ENCODE measurements around the gene CISH. TPM values are rescaled to one million over a fixed set of nuclear protein-coding genes. Genes with fewer than 3 reads are reported as not detected.

The CISH gene
- total and polyA plus RNA-seq, 9 of the 15 experiments (the other 6 are each of a cell fraction or from before 2014, with no cell fraction given), result 1.7 to 47.7 (median 18.3) TPM

DNA sequence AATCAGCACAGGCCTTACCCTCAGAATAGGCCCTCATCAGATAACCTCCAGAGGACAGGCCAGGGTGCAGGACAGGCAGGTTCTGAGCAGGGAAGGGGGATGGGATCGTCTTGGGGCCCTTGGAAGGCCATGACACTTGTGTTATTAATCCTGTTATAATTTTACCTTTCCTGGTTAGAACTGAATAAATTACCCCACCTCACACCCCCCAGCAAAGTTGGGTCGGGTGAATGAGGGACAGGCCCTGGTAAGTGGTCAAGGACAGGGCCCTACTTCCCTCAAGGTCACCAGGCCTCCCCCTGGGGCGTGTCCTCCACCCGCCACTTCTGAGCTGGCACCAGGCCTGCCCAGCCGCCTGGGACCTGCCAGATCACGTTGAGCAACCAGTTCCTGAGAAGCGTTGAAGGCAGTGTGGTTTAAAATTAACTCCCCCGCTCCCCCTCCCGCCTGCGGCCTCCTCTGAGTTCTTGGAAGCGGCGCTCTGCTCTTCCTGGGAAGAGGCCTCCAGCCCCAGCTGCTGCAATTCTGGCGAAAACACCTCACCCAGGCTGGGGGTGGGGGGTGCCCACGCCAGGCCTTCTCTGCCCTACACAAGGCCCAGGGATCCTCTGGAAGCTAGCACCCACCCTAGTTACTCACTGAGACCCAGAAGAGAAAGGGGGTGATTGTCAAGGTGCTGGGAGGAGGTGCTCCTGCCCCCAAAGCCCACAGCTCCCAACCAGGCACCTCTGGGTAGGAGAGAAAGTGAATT lies 10.6 kb downstream of the CISH start (continued):
- peak; percentile 49 for TF ChIP-seq CCNT2 (IDR thresholded peaks at IDR 0.05; ENCODE audit: borderline replicate concordance, extremely low read depth, insufficient read length, low read depth, low read length)
- no peak for TF ChIP-seq RHOXF2B (CRISPR knock-in tag; conservative IDR thresholded peaks at IDR 0.05)
- no peak for TF ChIP-seq XRCC4 (IDR thresholded peaks at IDR 0.05; ENCODE audit: extremely low read depth, insufficient read depth, insufficient read length)
- TF ChIP-seq SRSF9 (IDR thresholded peaks at IDR 0.05; ENCODE audit: borderline replicate concordance, low read depth, low read length), result no peak
- peak; percentile 45; the same call in 1 of the 2 replicates for TF ChIP-seq CREM (IDR thresholded peaks at IDR 0.05; ENCODE audit: low read depth)
- TF ChIP-seq, protein P1, sequence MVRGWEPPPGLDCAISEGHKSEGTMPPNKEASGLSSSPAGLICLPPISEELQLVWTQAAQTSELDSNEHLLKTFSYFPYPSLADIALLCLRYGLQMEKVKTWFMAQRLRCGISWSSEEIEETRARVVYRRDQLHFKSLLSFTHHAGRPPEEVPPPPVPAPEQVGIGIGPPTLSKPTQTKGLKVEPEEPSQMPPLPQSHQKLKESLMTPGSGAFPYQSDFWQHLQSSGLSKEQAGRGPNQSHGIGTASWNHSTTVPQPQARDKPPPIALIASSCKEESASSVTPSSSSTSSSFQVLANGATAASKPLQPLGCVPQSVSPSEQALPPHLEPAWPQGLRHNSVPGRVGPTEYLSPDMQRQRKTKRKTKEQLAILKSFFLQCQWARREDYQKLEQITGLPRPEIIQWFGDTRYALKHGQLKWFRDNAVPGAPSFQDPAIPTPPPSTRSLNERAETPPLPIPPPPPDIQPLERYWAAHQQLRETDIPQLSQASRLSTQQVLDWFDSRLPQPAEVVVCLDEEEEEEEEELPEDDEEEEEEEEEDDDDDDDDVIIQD (CRISPR knock-in tag; IDR thresholded peaks at IDR 0.05), result no peak
- TF ChIP-seq ELF4 (CRISPR knock-in tag; IDR thresholded peaks at IDR 0.05), result no peak
- TF ChIP-seq ZMIZ1 (IDR thresholded peaks at IDR 0.05; ENCODE audit: low read depth in 2 of 2, low read length in 2 of 2), result no peak
- no peak for TF ChIP-seq FOS (IDR thresholded peaks at IDR 0.05; ENCODE audit: extremely low read depth, insufficient read length)
- TF ChIP-seq CHD2 (IDR thresholded peaks at IDR 0.05; ENCODE audit: low read depth, low read length), result no peak
- TF ChIP-seq, protein P2, sequence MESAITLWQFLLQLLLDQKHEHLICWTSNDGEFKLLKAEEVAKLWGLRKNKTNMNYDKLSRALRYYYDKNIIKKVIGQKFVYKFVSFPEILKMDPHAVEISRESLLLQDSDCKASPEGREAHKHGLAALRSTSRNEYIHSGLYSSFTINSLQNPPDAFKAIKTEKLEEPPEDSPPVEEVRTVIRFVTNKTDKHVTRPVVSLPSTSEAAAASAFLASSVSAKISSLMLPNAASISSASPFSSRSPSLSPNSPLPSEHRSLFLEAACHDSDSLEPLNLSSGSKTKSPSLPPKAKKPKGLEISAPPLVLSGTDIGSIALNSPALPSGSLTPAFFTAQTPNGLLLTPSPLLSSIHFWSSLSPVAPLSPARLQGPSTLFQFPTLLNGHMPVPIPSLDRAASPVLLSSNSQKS (CRISPR knock-in tag; IDR thresholded peaks at IDR 0.05), result no peak
- TF ChIP-seq, protein P3, sequence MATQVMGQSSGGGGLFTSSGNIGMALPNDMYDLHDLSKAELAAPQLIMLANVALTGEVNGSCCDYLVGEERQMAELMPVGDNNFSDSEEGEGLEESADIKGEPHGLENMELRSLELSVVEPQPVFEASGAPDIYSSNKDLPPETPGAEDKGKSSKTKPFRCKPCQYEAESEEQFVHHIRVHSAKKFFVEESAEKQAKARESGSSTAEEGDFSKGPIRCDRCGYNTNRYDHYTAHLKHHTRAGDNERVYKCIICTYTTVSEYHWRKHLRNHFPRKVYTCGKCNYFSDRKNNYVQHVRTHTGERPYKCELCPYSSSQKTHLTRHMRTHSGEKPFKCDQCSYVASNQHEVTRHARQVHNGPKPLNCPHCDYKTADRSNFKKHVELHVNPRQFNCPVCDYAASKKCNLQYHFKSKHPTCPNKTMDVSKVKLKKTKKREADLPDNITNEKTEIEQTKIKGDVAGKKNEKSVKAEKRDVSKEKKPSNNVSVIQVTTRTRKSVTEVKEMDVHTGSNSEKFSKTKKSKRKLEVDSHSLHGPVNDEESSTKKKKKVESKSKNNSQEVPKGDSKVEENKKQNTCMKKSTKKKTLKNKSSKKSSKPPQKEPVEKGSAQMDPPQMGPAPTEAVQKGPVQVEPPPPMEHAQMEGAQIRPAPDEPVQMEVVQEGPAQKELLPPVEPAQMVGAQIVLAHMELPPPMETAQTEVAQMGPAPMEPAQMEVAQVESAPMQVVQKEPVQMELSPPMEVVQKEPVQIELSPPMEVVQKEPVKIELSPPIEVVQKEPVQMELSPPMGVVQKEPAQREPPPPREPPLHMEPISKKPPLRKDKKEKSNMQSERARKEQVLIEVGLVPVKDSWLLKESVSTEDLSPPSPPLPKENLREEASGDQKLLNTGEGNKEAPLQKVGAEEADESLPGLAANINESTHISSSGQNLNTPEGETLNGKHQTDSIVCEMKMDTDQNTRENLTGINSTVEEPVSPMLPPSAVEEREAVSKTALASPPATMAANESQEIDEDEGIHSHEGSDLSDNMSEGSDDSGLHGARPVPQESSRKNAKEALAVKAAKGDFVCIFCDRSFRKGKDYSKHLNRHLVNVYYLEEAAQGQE (IDR thresholded peaks at IDR 0.05; ENCODE audit: borderline replicate concordance), result peak; percentile 96
- TF ChIP-seq, protein P3 (CRISPR knock-in tag; IDR thresholded peaks at IDR 0.05; ENCODE audit: low read depth), result peak; percentile 40; the same call in 1 of the 2 replicates

Measured in K562 (cell line).